Spinal cord (tissue), 10 donors: ENCODE measurements around the gene TUBB3. TPM values are rescaled to one million over a fixed set of nuclear protein-coding genes. Genes with fewer than 3 reads are reported as not detected.
A peak's percentile ranks its signal among the peaks of the same experiment; 100 is the strongest.

Experiments
- DNase-seq, 6 donors: peaks; one replicate each; pipeline versions ENCODE4 v3.0.0 to v3.0.0-alpha.2; 2013 to 2015; ENCODE audit warnings: low spot score in 6 of 6, low read depth in 4 of 6
- H3K27ac ChIP-seq: one replicate; pipeline ENCODE4 v1.5.1; 2013; ENCODE audit warnings: low read depth, low read length, control low read depth
- H3K27me3 ChIP-seq: one replicate; pipeline ENCODE4 v1.6.1; 2013; ENCODE audit warnings: low read length; ENCODE audit not compliant: control insufficient read depth, insufficient read depth
- H3K36me3 ChIP-seq: one replicate; pipeline ENCODE4 v1.6.1; 2013; ENCODE audit warnings: low read length; ENCODE audit not compliant: control insufficient read depth, insufficient read depth
- H3K4me1 ChIP-seq: one replicate; pipeline ENCODE4 v1.6.1; 2013; ENCODE audit warnings: low read length; ENCODE audit not compliant: control insufficient read depth, insufficient read depth
- H3K4me3 ChIP-seq: one replicate; pipeline ENCODE4 v1.5.1; 2013; ENCODE audit warnings: low read depth, low read length, control low read depth
- H3K9me3 ChIP-seq: one replicate; pipeline ENCODE4 v1.6.1; 2013; ENCODE audit warnings: low read length; ENCODE audit not compliant: control insufficient read depth, insufficient read depth
- WGBS: methylation state at CpG from one replicate; pipeline ENCODE4 v1.1.5; 2013; ENCODE audit warnings: missing lambda C conversion rate; ENCODE audit not compliant: insufficient coverage; 5-methylcytosine and 5-hydroxymethylcytosine counted together
- polyA plus RNA-seq, 2 donors: library from polyadenylated mRNA; unstranded; fragments of 120-200 nt; gene quantifications; one replicate each; pipeline ENCODE4 v1.2.1, GENCODE V29; 2013; ENCODE audit not compliant: insufficient read length in 2 of 2
- total RNA-seq, 2 donors: library from RNA; depleted of rRNA in 1 of 2; stranded (reverse); fragments of 120-200 nt in 1 of 2; fragments of >200 nt in 1 of 2; gene quantifications; one replicate each; pipeline versions ENCODE4 v1.2.3 to v1.2.4, GENCODE V29; 2013 to 2014
- donor health status: healthy.

TUBB3 gene
- total and polyA plus RNA-seq, 4 donors, result 309 to 1,105 (median 842) TPM

DNA sequence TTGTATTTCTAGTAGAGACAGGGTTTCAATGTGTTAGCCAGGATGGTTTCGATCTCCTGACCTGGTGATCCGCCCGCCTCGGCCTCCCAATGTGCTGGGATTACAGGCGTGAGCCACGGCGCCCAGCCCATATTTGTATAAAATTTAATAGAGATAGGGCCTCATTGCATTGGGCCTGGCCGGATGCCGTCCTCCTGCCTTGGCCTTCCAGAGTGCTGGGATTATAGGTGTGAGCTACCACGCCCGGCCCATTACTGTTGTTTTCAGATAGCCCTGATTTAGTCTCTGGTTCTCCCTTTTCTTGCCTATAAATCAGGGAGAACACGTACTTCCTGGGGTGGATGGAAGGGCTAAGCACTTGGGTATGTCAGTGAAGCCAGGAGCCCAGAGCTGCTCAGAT lies 28.9 kb downstream of the TUBB3 start:
- H3K27me3 ChIP-seq, result no peaks in the 10 kb centered on the region
- H3K4me3 ChIP-seq, result no peak overlapping the region
- DNase-seq, result no peak
- no peaks in the 10 kb centered on the region for H3K9me3 ChIP-seq
- peaks cover 24% of the 10 kb centered on the region for H3K4me1 ChIP-seq
- 92% methylated on average over 10 of the region's 12 CpGs for WGBS
- peaks cover 48% of the 10 kb centered on the region for H3K36me3 ChIP-seq
- no peak overlapping the region for H3K27ac ChIP-seq

- Histone ChIP-seq H3K4me3 (no peak overlapping the region), H3K36me3 (peaks cover 53% of the 10 kb centered on the region), H3K4me1 (peaks cover 22% of the 10 kb centered on the region), H3K27me3 (no peaks in the 10 kb centered on the region), H3K27ac (no peak overlapping the region), H3K9me3 (no peaks in the 10 kb centered on the region)
- 95% methylated on average over 6 of the region's 6 CpGs for WGBS
- DNase-seq, result no peak
Measured at GRCh38 chr16:89952551-89952950, 29.4 kb downstream of the TUBB3 start.

- WGBS, result 98% methylated on average over 7 of the region's 11 CpGs
- no peaks in the 10 kb centered on the region for H3K9me3 ChIP-seq
- H3K36me3 ChIP-seq, result peaks cover 66% of the 10 kb centered on the region
- no peak for DNase-seq
- H3K4me1 ChIP-seq, result peaks cover 14% of the 10 kb centered on the region
- no peak overlapping the region for H3K4me3 ChIP-seq
- H3K27ac ChIP-seq, result no peak overlapping the region
- no peaks in the 10 kb centered on the region for H3K27me3 ChIP-seq
Measured at GRCh38 chr16:89953671-89954406, 30.7 kb downstream of the TUBB3 start.

- Histone ChIP-seq H3K27me3 (no peaks in the 10 kb centered on the region), H3K36me3 (peaks cover 72% of the 10 kb centered on the region), H3K9me3 (no peaks in the 10 kb centered on the region), H3K27ac (no peak overlapping the region), H3K4me3 (no peak overlapping the region), H3K4me1 (peaks cover 9% of the 10 kb centered on the region)
- DNase-seq, result no peak
- WGBS, result 96% methylated on average over 15 of the region's 15 CpGs
Measured at GRCh38 chr16:89954462-89954861, 31.3 kb downstream of the TUBB3 start.

GRCh38 chr16:89955001-89955685 lies 32.0 kb downstream of the TUBB3 start:
- DNase-seq, result no peak
- peaks cover 79% of the 10 kb centered on the region for H3K36me3 ChIP-seq
- H3K27ac ChIP-seq, result no peak overlapping the region
- no peaks in the 10 kb centered on the region for H3K9me3 ChIP-seq
- WGBS, result 97% methylated on average over 7 of the region's 15 CpGs
- H3K4me1 ChIP-seq, result peaks cover 3% of the 10 kb centered on the region
- H3K4me3 ChIP-seq, result no peak overlapping the region
- no peaks in the 10 kb centered on the region for H3K27me3 ChIP-seq

- Histone ChIP-seq H3K9me3 (no peaks in the 10 kb centered on the region), H3K27me3 (no peaks in the 10 kb centered on the region), H3K27ac (no peak overlapping the region), H3K36me3 (peaks cover 93% of the 10 kb centered on the region), H3K4me1 (no peaks in the 10 kb centered on the region), H3K4me3 (no peak overlapping the region)
- 91% methylated on average over 12 of the region's 15 CpGs for WGBS
- no peak for DNase-seq
Measured at GRCh38 chr16:89956505-89957215, 33.5 kb downstream of the TUBB3 start.

DNA sequence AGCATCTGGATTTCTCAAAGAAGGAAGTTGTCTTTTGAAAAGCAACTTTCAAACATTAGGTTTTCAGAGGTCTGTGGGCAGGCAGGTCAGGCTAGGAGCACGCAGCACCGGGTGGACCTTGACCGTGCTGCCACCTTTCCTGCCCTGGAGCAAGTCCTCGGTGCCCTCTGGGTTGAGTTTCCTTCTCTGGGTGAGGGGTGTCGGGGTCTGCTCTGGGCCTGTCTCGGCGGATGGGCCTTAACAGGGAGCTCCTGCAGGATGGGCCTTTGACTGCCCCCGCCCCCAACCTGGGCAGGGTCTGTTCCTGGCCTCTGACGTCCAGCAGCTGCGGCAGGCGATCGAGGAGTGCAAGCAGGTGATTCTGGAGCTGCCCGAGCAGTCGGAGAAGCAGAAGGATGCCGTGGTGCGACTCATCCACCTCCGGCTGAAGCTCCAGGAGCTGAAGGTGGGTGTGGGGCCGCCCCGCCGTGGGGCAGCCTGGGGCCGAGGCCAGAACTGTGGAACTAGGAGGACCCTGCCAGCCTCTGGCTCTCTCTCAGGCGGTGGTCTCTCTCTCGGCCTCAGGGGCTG lies 34.2 kb downstream of the TUBB3 start:
- DNase-seq, result no peak
- H3K9me3 ChIP-seq, result no peaks in the 10 kb centered on the region
- no peaks in the 10 kb centered on the region for H3K27me3 ChIP-seq
- no peaks in the 10 kb centered on the region for H3K4me1 ChIP-seq
- H3K36me3 ChIP-seq, result peaks cover 95% of the 10 kb centered on the region
- WGBS, result 97% methylated on average over 23 of the region's 23 CpGs
- no peak overlapping the region for H3K27ac ChIP-seq
- no peak overlapping the region for H3K4me3 ChIP-seq

- DNase-seq, result peak in 2 of 6 donors; percentile 30 to 72
- Histone ChIP-seq H3K27me3 (no peaks in the 10 kb centered on the region), H3K36me3 (peaks cover 97% of the 10 kb centered on the region), H3K4me1 (no peaks in the 10 kb centered on the region), H3K4me3 (no peak overlapping the region), H3K27ac (no peak overlapping the region), H3K9me3 (no peaks in the 10 kb centered on the region)
- 67% methylated on average over 7 of the region's 7 CpGs for WGBS
Measured at GRCh38 chr16:89958068-89958467, 34.9 kb downstream of the TUBB3 start.

- WGBS, result 92% methylated on average over 9 of the region's 10 CpGs
- no peaks in the 10 kb centered on the region for H3K9me3 ChIP-seq
- no peak overlapping the region for H3K27ac ChIP-seq
- peaks cover 98% of the 10 kb centered on the region for H3K36me3 ChIP-seq
- no peak overlapping the region for H3K4me3 ChIP-seq
- no peaks in the 10 kb centered on the region for H3K4me1 ChIP-seq
- DNase-seq, result no peak
- H3K27me3 ChIP-seq, result no peaks in the 10 kb centered on the region
Measured at GRCh38 chr16:89958596-89958995, 35.5 kb downstream of the TUBB3 start.
